ENCODE results near the gene UBE4B.
"Not testable (repeated sequence)": the region's sequence is repeated elsewhere in the genome, so short reads cannot be mapped to it uniquely, and the experiment has no call there.

Gene UBE4B

GRCh38 chr1:10179406-10180091 lies 146.8 kb downstream of the UBE4B start:
- no peak for DNase-seq

DNA sequence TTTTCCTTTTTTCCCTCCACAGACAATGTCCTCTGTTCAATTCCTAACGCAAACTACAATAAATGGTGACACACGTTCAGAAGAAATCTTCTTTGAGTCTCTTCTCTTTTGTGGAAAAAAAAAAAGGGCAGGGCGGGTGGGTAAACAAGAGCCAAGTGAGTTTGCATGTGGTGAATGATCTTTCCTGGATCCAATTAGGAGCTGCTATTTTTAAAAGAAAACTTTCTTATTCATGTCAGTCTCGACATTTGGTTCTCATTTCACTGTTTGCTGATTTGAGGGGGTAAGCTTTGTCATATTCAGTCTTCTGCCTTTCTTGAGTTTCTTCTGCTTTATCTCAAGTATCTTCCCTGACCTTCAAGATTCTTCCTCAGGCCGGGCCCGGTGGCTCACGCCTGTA lies 148.4 kb downstream of the UBE4B start:
- no peak for DNase-seq

GRCh38 chr1:10185759-10186158 lies 153.0 kb downstream of the UBE4B start:
- no peak for DNase-seq

DNA sequence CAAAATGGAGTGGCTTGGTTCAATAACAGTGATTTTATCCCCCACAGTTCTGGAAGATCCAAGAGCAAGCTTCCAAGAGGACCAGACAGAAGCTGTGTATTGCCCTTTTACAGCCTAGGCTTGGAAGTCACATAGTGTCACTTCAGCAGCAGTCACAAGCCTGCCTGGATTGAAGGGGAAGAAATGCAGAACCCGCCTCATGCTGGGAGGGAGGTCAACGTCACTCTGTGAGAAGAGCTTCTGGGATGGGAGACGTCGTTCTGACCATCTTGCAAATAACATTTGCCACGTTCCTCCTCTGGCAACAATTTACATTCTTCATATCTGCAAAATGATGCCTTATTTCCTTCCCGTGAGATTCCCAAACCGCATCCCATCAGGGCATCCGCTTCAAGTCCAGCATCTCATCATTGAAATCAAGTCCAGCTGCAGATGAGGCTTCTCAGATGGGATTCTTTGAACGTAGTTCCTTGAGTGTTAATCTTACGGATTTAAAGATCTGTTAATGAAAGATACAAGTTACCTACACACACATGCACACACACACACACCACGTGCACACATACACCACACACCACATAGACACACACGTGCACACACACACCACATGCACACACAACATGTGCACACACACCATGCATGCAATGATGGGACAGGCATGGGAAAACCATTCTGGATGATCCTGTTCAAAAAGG lies 153.7 kb downstream of the UBE4B start:
- no peak for DNase-seq

GRCh38 chr1:10187026-10187334 lies 154.2 kb downstream of the UBE4B start:
- no peak for DNase-seq

DNA sequence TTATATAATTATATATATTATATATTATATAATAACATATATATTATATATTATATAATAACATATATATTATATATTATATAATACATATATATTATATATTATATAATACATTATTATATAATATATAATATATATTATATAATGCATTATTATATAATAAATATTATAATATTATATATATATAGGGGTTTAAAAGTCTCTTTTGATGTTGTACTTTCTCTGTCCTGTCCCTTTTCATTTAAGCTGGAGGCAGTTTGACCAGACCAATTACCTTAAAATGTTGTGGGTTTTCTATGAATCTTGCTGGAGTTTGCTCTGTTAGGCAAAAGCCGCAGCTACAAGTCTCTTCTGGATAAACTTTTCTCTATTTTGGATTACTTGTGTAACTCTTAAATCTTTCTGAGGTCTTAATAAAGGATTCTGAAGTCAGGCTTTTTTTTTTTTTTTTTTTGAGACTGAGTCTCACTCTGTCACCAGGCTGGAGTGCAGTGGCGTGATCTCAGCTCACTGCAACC lies 155.4 kb downstream of the UBE4B start:
- no peak for DNase-seq

DNA sequence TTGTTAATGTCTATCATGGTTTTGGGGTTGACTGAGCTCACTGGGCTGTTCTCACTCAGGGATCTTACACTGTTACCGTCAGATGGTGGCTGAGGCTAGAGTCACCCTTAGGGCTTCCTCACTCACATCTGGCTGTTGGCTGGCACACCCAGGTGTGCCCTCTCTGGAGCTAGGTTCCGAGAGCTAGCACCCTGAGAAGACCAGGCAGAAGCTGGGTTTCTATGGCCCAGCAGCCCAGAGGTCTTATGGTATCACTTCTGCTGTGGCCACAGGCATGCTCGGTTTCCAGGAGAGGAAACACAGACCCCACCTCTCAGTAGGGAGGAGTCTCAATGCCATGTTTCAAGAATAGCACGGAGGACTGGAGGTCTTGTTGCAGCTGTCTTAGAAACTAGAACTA lies 156.9 kb downstream of the UBE4B start:
- DNase-seq = no peak

- DNase-seq = no peak
Measured at GRCh38 chr1:10192263-10192662, 159.5 kb downstream of the UBE4B start.

- no peak for DNase-seq
Measured at GRCh38 chr1:10193288-10193687, 160.5 kb downstream of the UBE4B start.

GRCh38 chr1:10195570-10195969 lies 162.8 kb downstream of the UBE4B start:
- DNase-seq = no peak

DNA sequence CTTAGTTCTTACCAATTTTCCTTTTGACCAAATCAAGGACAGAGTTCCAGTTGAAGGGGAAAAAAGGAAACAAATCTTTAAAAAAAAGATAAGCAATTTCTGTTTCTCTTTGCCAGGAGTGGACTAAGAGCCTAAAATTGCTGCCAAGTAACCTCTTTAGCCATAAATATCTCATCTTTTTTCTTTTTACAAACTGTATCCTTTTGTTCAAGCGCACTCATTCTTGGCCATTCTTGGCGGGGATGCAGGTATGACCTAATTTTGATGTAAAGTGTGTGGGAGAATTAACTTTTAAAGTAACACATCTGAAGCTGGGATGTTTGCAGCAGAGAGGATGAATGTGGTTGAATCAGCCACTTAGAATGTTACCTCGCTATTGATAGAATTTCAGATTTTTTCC lies 164.2 kb downstream of the UBE4B start:
- no peak for DNase-seq

GRCh38 chr1:10200620-10201019 lies 167.9 kb downstream of the UBE4B start:
- no peak for DNase-seq

DNA sequence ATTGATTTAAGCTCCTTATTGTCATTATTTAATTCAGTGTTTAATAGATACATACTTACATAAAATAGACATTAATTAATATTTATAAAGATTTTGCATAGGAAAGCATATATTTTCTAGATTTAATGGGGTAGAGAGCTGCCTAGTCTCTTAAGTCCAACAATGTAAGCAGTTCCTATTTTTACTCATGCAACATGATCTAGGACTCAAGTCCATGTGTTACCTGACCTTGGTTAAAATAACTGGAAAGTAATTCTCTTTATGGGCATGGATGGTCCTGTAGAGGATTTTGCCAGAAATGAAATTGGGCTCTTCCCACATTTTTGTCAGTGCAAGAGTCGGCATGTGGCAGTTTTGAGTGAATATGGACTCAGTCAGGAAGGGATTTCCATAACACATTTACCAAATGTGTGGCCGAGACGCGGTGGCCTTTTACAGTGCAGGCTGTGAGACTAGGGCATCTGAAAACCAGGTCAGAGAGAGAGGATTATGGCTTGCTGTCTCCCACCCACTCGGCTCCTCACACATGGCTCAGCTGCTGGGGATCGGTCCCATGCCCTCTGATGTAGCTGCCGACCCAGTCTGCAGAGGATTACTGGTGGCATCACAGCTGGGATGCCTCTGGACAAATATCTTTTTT lies 171.4 kb downstream of the UBE4B start:
- DNase-seq = no peak

DNA sequence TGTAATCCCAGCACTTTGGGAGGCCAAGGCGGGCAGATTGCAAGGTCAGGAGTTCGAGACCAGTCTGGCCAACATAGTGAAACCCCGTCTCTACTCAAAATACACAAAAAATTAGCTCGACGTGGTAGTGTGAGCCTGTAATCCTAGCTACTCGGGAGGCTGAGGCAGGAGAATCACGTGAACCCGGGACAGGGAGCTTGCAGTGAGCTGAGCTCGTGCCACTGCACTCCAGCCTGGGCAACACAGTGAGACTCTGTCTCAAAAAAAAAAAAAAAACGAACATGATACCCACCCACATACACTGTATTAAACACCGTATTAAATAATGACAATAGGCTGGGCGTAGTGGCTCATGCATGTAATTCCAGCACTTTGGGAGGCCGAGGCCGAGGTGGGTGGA lies 172.4 kb downstream of the UBE4B start:
- DNase-seq = not testable (repeated sequence)

DNA sequence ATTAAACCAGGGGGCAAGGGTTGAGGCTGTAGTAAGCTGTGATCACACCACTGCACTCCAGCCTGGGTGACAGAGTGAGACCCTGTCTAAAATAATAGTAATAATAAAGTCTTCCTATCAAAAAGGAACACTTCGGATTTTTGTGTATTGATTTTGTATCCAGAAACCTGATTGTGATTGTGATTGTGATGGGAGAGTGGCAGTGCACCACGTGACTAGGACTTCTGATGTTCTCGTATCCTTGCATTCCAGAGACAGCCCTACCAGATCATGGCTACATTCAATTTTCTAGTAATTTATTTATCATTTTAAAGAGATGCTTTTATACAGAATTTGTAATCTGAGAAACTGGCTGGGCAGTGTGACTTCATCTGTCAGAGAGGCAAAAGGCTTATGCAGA lies 175.1 kb downstream of the UBE4B start:
- no peak for DNase-seq

- DNase-seq = peak; percentile 86 to 92 (median 91)
Measured at GRCh38 chr1:10208537-10208936, 175.8 kb downstream of the UBE4B start.

DNA sequence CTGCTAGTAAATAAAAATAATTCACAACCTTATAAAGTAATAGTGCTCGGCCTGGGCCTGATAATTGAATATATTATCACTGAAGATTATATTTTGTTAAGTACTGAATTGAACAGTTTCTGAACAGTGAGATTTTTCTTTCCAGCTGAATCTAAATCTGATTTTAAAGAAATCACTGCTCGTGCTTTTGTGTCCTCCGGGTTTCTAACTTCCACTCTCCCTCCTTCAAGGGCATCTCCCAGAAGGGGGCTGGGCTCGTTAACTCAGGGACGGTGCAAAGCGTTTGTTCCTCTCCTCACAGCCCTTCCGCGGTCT lies 176.8 kb downstream of the UBE4B start:
- DNase-seq = no peak

GRCh38 chr1:10209905-10210810 lies 177.4 kb downstream of the UBE4B start, which contains the start of gene KIF1B:
Gene KIF1B (plus strand): TSS chr1:10210570. CDS start chr1:10232329, 21,759 bp downstream.
- peak; percentile 99 to 100 (median 99) for DNase-seq

- DNase-seq = peak; percentile 91 to 92 (median 91)
Measured at GRCh38 chr1:10210841-10211804, 178.4 kb downstream of the UBE4B start.

GRCh38 chr1:10211805-10212410 lies 179.2 kb downstream of the UBE4B start:
- DNase-seq = peak in 2 of 3 donors; percentile 29 to 41

DNA sequence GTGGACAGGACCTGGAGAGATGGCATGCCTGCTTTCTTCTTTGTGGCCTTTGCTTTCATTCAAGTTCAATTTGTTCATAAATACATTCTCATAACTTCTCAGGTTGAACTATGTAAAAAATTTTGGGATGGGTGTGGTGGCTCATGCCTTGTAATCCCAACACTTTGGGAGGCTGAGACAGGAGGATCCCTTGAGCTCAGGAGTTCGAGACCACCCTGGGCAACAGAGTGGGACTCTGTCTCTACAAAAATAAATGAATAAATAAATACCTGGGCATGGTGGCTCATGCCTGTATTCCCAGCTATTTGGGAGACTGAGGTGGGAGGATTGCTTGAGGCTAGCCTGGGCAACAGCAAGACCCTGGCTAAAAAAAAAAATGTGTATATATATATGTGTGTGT lies 179.7 kb downstream of the UBE4B start:
- DNase-seq = no peak

Data from suppressor macrophage treated with lipopolysaccharide for 1 hour (primary cell).